Heart left ventricle (tissue), 13 donors: ENCODE results near the gene DDX31.

Experiments used
- CTCF ChIP-seq, 12 donors: fragments of 200-600 bp; sonication (generic) in 4 of 12; IDR thresholded peaks; one replicate each; pipeline versions ENCODE4 v1.5.0 to v1.8.0; 2018 to 2022; ENCODE audit warnings: antibody characterized with exemption in 12 of 12, mild to moderate bottlenecking in 5 of 12
- POLR2A ChIP-seq, 2 donors: fragments of 450-650 bp; IDR thresholded peaks; one replicate each; pipeline ENCODE4 v1.6.1; 2017; ENCODE audit warnings: antibody characterized with exemption in 2 of 2, mild to moderate bottlenecking in 2 of 2, moderate library complexity in 2 of 2
- donor health status: ischemic (EF 13 %, LVEDD 7.1; RV severe dilation, severe dysfunction).
- donor health status: DM: no; HTN: yes; CAD: no.
- donor health status: DM: no; HTN: no; CAD: no.
- donor health status: ischemic (EF 25% LVEDD 6.9; RV normal size, moderate dysfunction).
- donor health status: ischemic (EF 25% LVEDD 5.7; RV mildly dilated, moderate dysfunction).
- donor health status: ischemic (EF 35%, LVEDD 5.7; RV mildly dilated, moderate dysfunction).
- donor health status: nonischemic (EF 11% LVEDD 7.7; RV severe dilation, severe dysfunction).
- donor health status: DM: yes; HTN: yes; CAD: no.
- donor health status: PGD.
- donor health status: ischemic (EF 29% LVEDD 5.4; RV normal size, mild dysfunction).
- donor health status: nonischemic (EF 23%, LVEDD 6.1; RV moderate dilation, normal function).

- TF ChIP-seq CTCF (IDR thresholded peaks at IDR 0.05) (no peak), POLR2A (IDR thresholded peaks at IDR 0.05) (no peak)
These were observed 42.7 kb downstream of the DDX31 start for GRCh38 chr9:132627106-132627505.
